Endothelial cell of umbilical vein (primary cell): ENCODE data around the gene TAS1R3. TPM values are rescaled to one million over a fixed set of nuclear protein-coding genes. Genes with fewer than 3 reads are reported as not detected.

ENCODE experiments used
- BruUV-seq: library from RNA; stranded (reverse); fragments of 400-500 nt; replicated peaks from 2 replicates; lab custom pipeline; 2021; lab: Mats Ljungman, UMichigan
- CTCF ChIA-PET: fragments of 300-600, 350-600 bp; sonication (Branson Sonifier 250); formaldehyde crosslinking; loops from one replicate; lab custom pipeline; 2021; ENCODE audit warnings: antibody characterized with exemption, inconsistent platforms; lab: Charles Lee
- POLR2A ChIA-PET: fragments of 300-600, 350-600 bp; sonication (Branson Sonifier 250); formaldehyde crosslinking; loops from one replicate; lab custom pipeline; 2021; ENCODE audit warnings: antibody characterized with exemption, inconsistent platforms; lab: Charles Lee
- DNase-seq: peaks from one replicate; pipeline ENCODE4 v3.0.0-alpha.2; 2011; ENCODE audit warnings: low read depth, low spot score
- FAIRE-seq: peaks from 2 replicates; lab custom pipeline; 2011; peaks lifted over from hg19 to GRCh38; lab: Jason Lieb, UNC
- H2AFZ ChIP-seq: 2 replicates; pipeline ENCODE4 v1.6.0; 2012; ENCODE audit warnings: low read depth, low read length, control low read depth, inconsistent platforms
- H3K27ac ChIP-seq: 2 replicates; pipeline ENCODE4 v1.5.1; 2011; ENCODE audit warnings: low read depth, mild to moderate bottlenecking, control low read depth, low read length, moderate library complexity; ENCODE audit not compliant: insufficient read depth
- H3K27me3 ChIP-seq, 2 experiments: 2 replicates each; pipeline versions ENCODE4 v1.6.0 to v1.6.1; 2011; ENCODE audit warnings: low read length in 2 of 2, mixed read lengths in 1 of 2; ENCODE audit not compliant: control insufficient read depth in 2 of 2, insufficient read depth in 2 of 2
- H3K36me3 ChIP-seq, 2 experiments: 2 replicates in 1 of 2; 3 replicates in 1 of 2; pipeline ENCODE4 v1.5.1; 2011; ENCODE audit warnings: low read length in 2 of 2, mild to moderate bottlenecking in 1 of 2, moderate library complexity in 1 of 2; ENCODE audit not compliant: control insufficient read depth in 2 of 2, insufficient read depth in 2 of 2; ENCODE audit errors: extremely low read depth in 1 of 2
- H3K4me1 ChIP-seq: 3 replicates; pipeline ENCODE4 v1.5.1; 2011; ENCODE audit warnings: mild to moderate bottlenecking, low read length; ENCODE audit not compliant: control insufficient read depth, insufficient read depth; ENCODE audit errors: extremely low read depth
- H3K4me2 ChIP-seq: 2 replicates; pipeline ENCODE4 v1.6.1; 2011; ENCODE audit warnings: low read length, control low read depth, mixed read lengths; ENCODE audit not compliant: insufficient read depth
- H3K4me3 ChIP-seq, 3 experiments: fragments of 200-600 bp in 1 of 3; sonication (generic), shearing (Covaris generic) in 1 of 3; replicated peaks in 1 of 3; 2 replicates each; pipeline ENCODE4 v1.5.1; 2011 to 2016; ENCODE audit warnings: control low read depth in 3 of 3, low read length in 3 of 3, mild to moderate bottlenecking in 2 of 3, inconsistent platforms in 1 of 3, low read depth in 1 of 3, moderate library complexity in 1 of 3; ENCODE audit not compliant: insufficient read depth in 1 of 3
- H3K79me2 ChIP-seq: 2 replicates; pipeline ENCODE4 v1.6.0; 2012; ENCODE audit warnings: low read length, inconsistent platforms; ENCODE audit not compliant: control insufficient read depth, insufficient read depth
- H3K9ac ChIP-seq: replicated peaks from 2 replicates; pipeline ENCODE3; 2011; ENCODE audit warnings: low read length, control low read depth; ENCODE audit not compliant: insufficient read depth; ENCODE audit errors: extremely low read depth
- H3K9me1 ChIP-seq: replicated peaks from 3 replicates; pipeline ENCODE4 v1.6.0; 2011; ENCODE audit warnings: mild to moderate bottlenecking, low read length; ENCODE audit not compliant: control insufficient read depth, insufficient read depth; ENCODE audit errors: extremely low read depth
- H3K9me3 ChIP-seq: replicated peaks from 2 replicates; pipeline ENCODE4 v1.5.1; 2012; ENCODE audit warnings: low read length, inconsistent platforms; ENCODE audit not compliant: control insufficient read depth, insufficient read depth
- H4K20me1 ChIP-seq: replicated peaks from 2 replicates; pipeline ENCODE3; 2011; ENCODE audit warnings: mild to moderate bottlenecking, low read length; ENCODE audit not compliant: control insufficient read depth, insufficient read depth; ENCODE audit errors: extremely low read depth
- EZH2 ChIP-seq: IDR thresholded peaks from 2 replicates; pipeline ENCODE4 v1.6.1; 2012; ENCODE audit warnings: borderline replicate concordance, low read depth, mild to moderate bottlenecking, moderate library complexity, low read length, inconsistent platforms; ENCODE audit not compliant: severe bottlenecking
- FOS ChIP-seq: IDR thresholded peaks from 2 replicates; pipeline ENCODE4 v1.6.1; 2011; ENCODE audit warnings: mild to moderate bottlenecking, low read length, moderate library complexity, borderline replicate concordance; ENCODE audit not compliant: insufficient read depth
- GATA2 ChIP-seq: IDR thresholded peaks from 2 replicates; pipeline ENCODE4 v1.7.0; 2011; ENCODE audit warnings: low read depth, mild to moderate bottlenecking, moderate library complexity, mixed read lengths, low read length; ENCODE audit not compliant: insufficient read length, insufficient read depth
- JUN ChIP-seq: IDR thresholded peaks from 2 replicates; pipeline ENCODE4 v1.6.1; 2011; ENCODE audit warnings: borderline replicate concordance, low read depth; ENCODE audit not compliant: insufficient read length, insufficient read depth
- MYC ChIP-seq: IDR thresholded peaks from one replicate; pipeline ENCODE4 v1.6.1; 2011; ENCODE audit warnings: mild to moderate bottlenecking, low read depth, low read length
- POLR2A ChIP-seq: IDR thresholded peaks from 2 replicates; pipeline ENCODE4 v1.6.1; 2012; ENCODE audit warnings: low read depth, mild to moderate bottlenecking, control low read depth, low read length
- POLR2AphosphoS5 ChIP-seq: IDR thresholded peaks from 2 replicates; pipeline ENCODE4 v1.6.1; 2012; ENCODE audit warnings: low read depth, mild to moderate bottlenecking, control low read depth, low read length, moderate library complexity; ENCODE audit not compliant: insufficient read depth
- dilution Hi-C: fragments of 300-500 bp; cut with MboI; formaldehyde crosslinking; loops from one replicate; pipeline ENCODE4 v1.15.0; 2019; ENCODE audit warnings: low sequenced_read_pairs; ENCODE audit not compliant: extremely low pct_ligation_motif_present
- intact Hi-C: fragments of 100-400 bp; cut with micrococcal nuclease; formaldehyde crosslinking; loops from one replicate; pipeline ENCODE4 v1.10.0; 2022
- polyA plus RNA-seq, 4 experiments: library from polyadenylated mRNA; depleted of rRNA in 3 of 4; stranded (reverse) in 3 of 4; unstranded in 1 of 4; fragments of >200 nt; gene quantifications; 2 replicates each; pipeline versions ENCODE4 v1.2.1 to v1.2.3, GENCODE V29; 2011 to 2012; ENCODE audit warnings: missing spikeins in 1 of 4
- total RNA-seq: library from RNA; stranded (reverse); gene quantifications from 2 replicates; pipeline ENCODE4 v1.2.3, GENCODE V29; 2021
- TF ChIP-seq, protein P1 (sequence below), 2 donors: IDR thresholded peaks; 1 replicate in 1 of 2; 2 replicates in 1 of 2; pipeline ENCODE4 v1.5.1; 2011; ENCODE audit warnings: low read length in 2 of 2, mild to moderate bottlenecking in 2 of 2, moderate library complexity in 2 of 2, control low read depth in 1 of 2, inconsistent platforms in 1 of 2, low read depth in 1 of 2; ENCODE audit not compliant: insufficient read depth in 1 of 2; ENCODE audit errors: extremely low read depth in 1 of 2
- TF ChIP-seq, protein P2 (sequence below): IDR thresholded peaks from 2 replicates; pipeline ENCODE4 v1.6.1; 2011; ENCODE audit not compliant: insufficient read depth, insufficient read length

TAS1R3 gene
- total and polyA plus RNA-seq, 2 donors (not counting 3 experiments of a cell fraction or from before 2014, with no cell fraction given): 0.26 to 0.38 TPM

GRCh38 chr1:1370771-1371300 lies 39.8 kb downstream of the TAS1R3 start:
- Histone ChIP-seq H3K9ac (no peak overlapping the region), H3K27me3 (no peaks in the 10 kb centered on the region), H3K9me1 (no peaks in the 10 kb centered on the region), H4K20me1 (no peaks in the 10 kb centered on the region), H3K79me2 (peaks cover 19% of the 10 kb centered on the region), H3K4me2 (no peak overlapping the region), H3K4me3 (no peak overlapping the region), H2AFZ (no peak overlapping the region), H3K4me1 (peaks cover 13% of the 10 kb centered on the region), H3K9me3 (peaks cover 3% of the 10 kb centered on the region), H3K27ac (no peak overlapping the region), H3K36me3 (peaks cover 0 to 3% of the 10 kb centered on the region in 2 experiments)
- no TSS peak for BruUV-seq
- ChIA-PET POLR2A (no interaction called here), CTCF (interaction anchor here (1.1 to 2.4 kb wide), 4 partner anchors 17 to 60 kb away, joined by 3 to 8 read pairs (median 3); partner anchors contain the start of genes CCNL2 and DVL1)
- TF ChIP-seq POLR2AphosphoS5 (no peak), JUN (no peak), MYC (no peak), FOS (no peak), POLR2A (no peak), EZH2 (no peak), GATA2 (no peak)
- TF ChIP-seq, protein P1, sequence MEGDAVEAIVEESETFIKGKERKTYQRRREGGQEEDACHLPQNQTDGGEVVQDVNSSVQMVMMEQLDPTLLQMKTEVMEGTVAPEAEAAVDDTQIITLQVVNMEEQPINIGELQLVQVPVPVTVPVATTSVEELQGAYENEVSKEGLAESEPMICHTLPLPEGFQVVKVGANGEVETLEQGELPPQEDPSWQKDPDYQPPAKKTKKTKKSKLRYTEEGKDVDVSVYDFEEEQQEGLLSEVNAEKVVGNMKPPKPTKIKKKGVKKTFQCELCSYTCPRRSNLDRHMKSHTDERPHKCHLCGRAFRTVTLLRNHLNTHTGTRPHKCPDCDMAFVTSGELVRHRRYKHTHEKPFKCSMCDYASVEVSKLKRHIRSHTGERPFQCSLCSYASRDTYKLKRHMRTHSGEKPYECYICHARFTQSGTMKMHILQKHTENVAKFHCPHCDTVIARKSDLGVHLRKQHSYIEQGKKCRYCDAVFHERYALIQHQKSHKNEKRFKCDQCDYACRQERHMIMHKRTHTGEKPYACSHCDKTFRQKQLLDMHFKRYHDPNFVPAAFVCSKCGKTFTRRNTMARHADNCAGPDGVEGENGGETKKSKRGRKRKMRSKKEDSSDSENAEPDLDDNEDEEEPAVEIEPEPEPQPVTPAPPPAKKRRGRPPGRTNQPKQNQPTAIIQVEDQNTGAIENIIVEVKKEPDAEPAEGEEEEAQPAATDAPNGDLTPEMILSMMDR (IDR thresholded peaks at IDR 0.05; ENCODE audit: extremely low read depth in 1 of 2, insufficient read depth in 1 of 2, low read depth in 1 of 2, low read length in 2 of 2): no peak
- TF ChIP-seq, protein P2, sequence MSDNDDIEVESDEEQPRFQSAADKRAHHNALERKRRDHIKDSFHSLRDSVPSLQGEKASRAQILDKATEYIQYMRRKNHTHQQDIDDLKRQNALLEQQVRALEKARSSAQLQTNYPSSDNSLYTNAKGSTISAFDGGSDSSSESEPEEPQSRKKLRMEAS: no peak
- FAIRE-seq: no peak
- no peak for DNase-seq
- dilution Hi-C loops: no loop called here
- intact Hi-C loops: no loop called here
